ENCODE data around the gene KLHL10. TPM values are rescaled to one million over a fixed set of nuclear protein-coding genes. Genes with fewer than 3 reads are reported as not detected.

KLHL10 gene
- total and polyA plus RNA-seq, 2 of the 13 experiments (the other 11 are each of a cell fraction or from before 2014, with no cell fraction given), result 0.04 to 0.08 TPM

DNA sequence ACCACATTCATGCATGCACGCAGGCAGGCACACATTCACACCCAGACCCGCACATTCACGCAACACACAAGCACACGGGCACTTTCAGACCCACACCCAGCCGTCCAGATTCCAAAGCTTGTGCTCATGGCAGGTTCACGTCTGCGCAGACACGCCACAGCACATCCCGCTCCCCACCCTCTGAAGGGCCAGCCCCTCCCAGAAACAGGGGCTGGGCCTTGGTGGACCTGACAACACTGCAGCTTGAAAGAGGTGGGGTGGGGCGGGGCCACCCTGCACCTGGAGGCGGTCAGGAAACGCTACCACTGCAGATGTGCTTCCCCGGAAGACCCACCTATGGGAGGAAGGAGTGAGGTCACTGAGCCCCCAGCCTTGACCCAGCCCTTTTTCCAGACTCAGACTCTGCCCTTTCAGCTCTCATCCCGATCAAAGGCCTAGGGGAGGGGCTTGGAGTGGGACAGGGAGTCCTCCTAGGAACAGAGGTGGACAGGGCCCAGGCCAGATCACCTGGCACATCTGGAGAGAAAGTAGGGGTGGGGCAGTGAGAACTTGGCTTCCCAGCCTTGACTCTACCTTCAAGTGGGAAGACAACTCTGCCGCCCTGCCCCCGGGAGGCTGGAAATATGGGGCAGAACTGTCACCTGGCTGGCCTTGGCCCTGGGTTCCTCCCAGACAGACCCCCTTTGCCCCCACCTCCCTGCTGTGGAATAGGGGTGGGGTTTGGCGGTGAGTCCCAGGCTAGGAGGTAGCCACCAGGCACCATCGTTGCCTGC is 36.8 kb upstream of the KLHL10 start (continued):
- TF ChIP-seq, protein P1, sequence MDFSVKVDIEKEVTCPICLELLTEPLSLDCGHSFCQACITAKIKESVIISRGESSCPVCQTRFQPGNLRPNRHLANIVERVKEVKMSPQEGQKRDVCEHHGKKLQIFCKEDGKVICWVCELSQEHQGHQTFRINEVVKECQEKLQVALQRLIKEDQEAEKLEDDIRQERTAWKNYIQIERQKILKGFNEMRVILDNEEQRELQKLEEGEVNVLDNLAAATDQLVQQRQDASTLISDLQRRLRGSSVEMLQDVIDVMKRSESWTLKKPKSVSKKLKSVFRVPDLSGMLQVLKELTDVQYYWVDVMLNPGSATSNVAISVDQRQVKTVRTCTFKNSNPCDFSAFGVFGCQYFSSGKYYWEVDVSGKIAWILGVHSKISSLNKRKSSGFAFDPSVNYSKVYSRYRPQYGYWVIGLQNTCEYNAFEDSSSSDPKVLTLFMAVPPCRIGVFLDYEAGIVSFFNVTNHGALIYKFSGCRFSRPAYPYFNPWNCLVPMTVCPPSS (IDR thresholded peaks at IDR 0.05), result no peak
- TF ChIP-seq SATB2 (CRISPR knock-in tag; IDR thresholded peaks at IDR 0.05) (no peak), ZNF589 (CRISPR knock-in tag; conservative IDR thresholded peaks at IDR 0.05) (0 out of 2 replicates have a peak, but pooled peaks have one; percentile 47), ZFP36L1 (CRISPR knock-in tag; IDR thresholded peaks at IDR 0.05) (no peak), ZNF547 (CRISPR knock-in tag; IDR thresholded peaks at IDR 0.05) (no peak), TOE1 (CRISPR knock-in tag; IDR thresholded peaks at IDR 0.05) (no peak), SETDB1 (CRISPR knock-in tag; IDR thresholded peaks at IDR 0.05; ENCODE audit: borderline replicate concordance) (no peak), TGIF2 (CRISPR knock-in tag; IDR thresholded peaks at IDR 0.05) (no peak), ZNF142 (CRISPR knock-in tag; IDR thresholded peaks at IDR 0.05) (no peak), ZNF430 (CRISPR knock-in tag; IDR thresholded peaks at IDR 0.05) (no peak), TAF1 (CRISPR knock-in tag; IDR thresholded peaks at IDR 0.05) (no peak), NFKB2 (CRISPR knock-in tag; IDR thresholded peaks at IDR 0.05; ENCODE audit: borderline replicate concordance) (0 out of 2 replicates have a peak, but pooled peaks have one; percentile 16), SNAPC2 (CRISPR knock-in tag; IDR thresholded peaks at IDR 0.05) (peak; percentile 41; the same call in 1 of the 2 replicates), REXO4 (CRISPR knock-in tag; IDR thresholded peaks at IDR 0.05; ENCODE audit: borderline replicate concordance) (no peak), ZMYM4 (CRISPR knock-in tag; IDR thresholded peaks at IDR 0.05) (no peak)
- TF ChIP-seq, protein P2, sequence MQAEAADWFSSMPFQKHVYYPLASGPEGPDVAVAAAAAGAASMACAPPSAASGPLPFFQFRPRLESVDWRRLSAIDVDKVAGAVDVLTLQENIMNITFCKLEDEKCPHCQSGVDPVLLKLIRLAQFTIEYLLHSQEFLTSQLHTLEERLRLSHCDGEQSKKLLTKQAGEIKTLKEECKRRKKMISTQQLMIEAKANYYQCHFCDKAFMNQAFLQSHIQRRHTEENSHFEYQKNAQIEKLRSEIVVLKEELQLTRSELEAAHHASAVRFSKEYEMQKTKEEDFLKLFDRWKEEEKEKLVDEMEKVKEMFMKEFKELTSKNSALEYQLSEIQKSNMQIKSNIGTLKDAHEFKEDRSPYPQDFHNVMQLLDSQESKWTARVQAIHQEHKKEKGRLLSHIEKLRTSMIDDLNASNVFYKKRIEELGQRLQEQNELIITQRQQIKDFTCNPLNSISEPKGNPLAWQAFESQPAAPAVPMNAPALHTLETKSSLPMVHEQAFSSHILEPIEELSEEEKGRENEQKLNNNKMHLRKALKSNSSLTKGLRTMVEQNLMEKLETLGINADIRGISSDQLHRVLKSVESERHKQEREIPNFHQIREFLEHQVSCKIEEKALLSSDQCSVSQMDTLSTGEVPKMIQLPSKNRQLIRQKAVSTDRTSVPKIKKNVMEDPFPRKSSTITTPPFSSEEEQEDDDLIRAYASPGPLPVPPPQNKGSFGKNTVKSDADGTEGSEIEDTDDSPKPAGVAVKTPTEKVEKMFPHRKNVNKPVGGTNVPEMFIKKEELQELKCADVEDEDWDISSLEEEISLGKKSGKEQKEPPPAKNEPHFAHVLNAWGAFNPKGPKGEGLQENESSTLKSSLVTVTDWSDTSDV (CRISPR knock-in tag; IDR thresholded peaks at IDR 0.05), result no peak
